Trophoblast cell (in vitro differentiated cells and primary cell): ENCODE data around the gene SYT6.

Source experiments
- DNase-seq, 2 donors: peaks; one replicate each; pipeline ENCODE4 v3.0.0-alpha.2; 2016
- H2AFZ ChIP-seq: 2 replicates; pipeline ENCODE4 v1.6.1; 2013; ENCODE audit warnings: low read length, moderate library complexity, mild to moderate bottlenecking; ENCODE audit not compliant: insufficient read depth, poor library complexity
- H2AK5ac ChIP-seq: 2 replicates; pipeline ENCODE4 v1.6.1; 2013; ENCODE audit warnings: mild to moderate bottlenecking, low read length
- H2BK120ac ChIP-seq: 2 replicates; pipeline ENCODE4 v1.6.1; 2013; ENCODE audit warnings: low read length, mild to moderate bottlenecking, moderate library complexity; ENCODE audit not compliant: insufficient read depth, poor library complexity
- H2BK12ac ChIP-seq: 2 replicates; pipeline ENCODE4 v1.6.1; 2013; ENCODE audit warnings: mild to moderate bottlenecking, low read length, moderate library complexity
- H2BK5ac ChIP-seq: 2 replicates; pipeline ENCODE4 v1.6.1; 2013; ENCODE audit warnings: low read length, low read depth, moderate library complexity, mild to moderate bottlenecking; ENCODE audit not compliant: poor library complexity
- H3K14ac ChIP-seq: 2 replicates; pipeline ENCODE4 v1.6.1; 2013; ENCODE audit warnings: mild to moderate bottlenecking, low read length
- H3K18ac ChIP-seq: 2 replicates; pipeline ENCODE4 v1.6.1; 2013; ENCODE audit warnings: mild to moderate bottlenecking, low read length
- H3K23ac ChIP-seq: 2 replicates; pipeline ENCODE4 v1.6.1; 2013; ENCODE audit warnings: low read length
- H3K27ac ChIP-seq: 2 replicates; pipeline ENCODE4 v1.5.1; 2013; ENCODE audit warnings: low read depth, mild to moderate bottlenecking, inconsistent platforms, low read length, moderate library complexity
- H3K27me3 ChIP-seq: 2 replicates; pipeline ENCODE4 v1.6.1; 2013; ENCODE audit warnings: inconsistent platforms, mild to moderate bottlenecking, low read length, moderate library complexity; ENCODE audit not compliant: insufficient read depth
- H3K36me3 ChIP-seq, 2 experiments: 1 replicate in 1 of 2; 2 replicates in 1 of 2; pipeline ENCODE4 v1.6.1; 2013; ENCODE audit warnings: low read length in 2 of 2, mild to moderate bottlenecking in 2 of 2, moderate library complexity in 1 of 2; ENCODE audit not compliant: insufficient read depth in 2 of 2, control insufficient read depth in 1 of 2
- H3K4ac ChIP-seq: 2 replicates; pipeline ENCODE4 v1.6.1; 2013; ENCODE audit warnings: low read depth, mild to moderate bottlenecking, low read length, moderate library complexity
- H3K4me1 ChIP-seq, 2 experiments: 1 replicate in 1 of 2; 2 replicates in 1 of 2; pipeline ENCODE4 v1.6.1; 2013; ENCODE audit warnings: low read length in 2 of 2, mild to moderate bottlenecking in 2 of 2, moderate library complexity in 1 of 2; ENCODE audit not compliant: insufficient read depth in 2 of 2, control insufficient read depth in 1 of 2
- H3K4me2 ChIP-seq: 2 replicates; pipeline ENCODE4 v1.6.1; 2013; ENCODE audit warnings: inconsistent platforms, mild to moderate bottlenecking, low read length, moderate library complexity
- H3K4me3 ChIP-seq: 2 replicates; pipeline ENCODE4 v1.5.1; 2013; ENCODE audit warnings: mild to moderate bottlenecking, low read depth, low read length, inconsistent platforms
- H3K79me1 ChIP-seq: one replicate; pipeline ENCODE4 v1.6.1; 2013; ENCODE audit warnings: low read length
- H3K79me2 ChIP-seq: 2 replicates; pipeline ENCODE4 v1.6.1; 2013; ENCODE audit warnings: low read length, mild to moderate bottlenecking; ENCODE audit not compliant: control insufficient read depth, insufficient read depth, poor library complexity
- H3K9ac ChIP-seq: 2 replicates; pipeline ENCODE4 v1.6.1; 2013; ENCODE audit warnings: mild to moderate bottlenecking, low read length
- H3K9me3 ChIP-seq: 2 replicates; pipeline ENCODE4 v1.6.1; 2013; ENCODE audit warnings: low read depth, mild to moderate bottlenecking, control low read depth, inconsistent platforms, low read length; ENCODE audit not compliant: insufficient read depth
- H4K12ac ChIP-seq: 2 replicates; pipeline ENCODE4 v1.6.1; 2013; ENCODE audit warnings: low read depth, mild to moderate bottlenecking, low read length, moderate library complexity
- H4K8ac ChIP-seq: 2 replicates; pipeline ENCODE4 v1.6.1; 2013; ENCODE audit warnings: low read depth, mild to moderate bottlenecking, low read length, moderate library complexity
- H4K91ac ChIP-seq: one replicate; pipeline ENCODE4 v1.6.1; 2013; ENCODE audit warnings: low read depth, mild to moderate bottlenecking, low read length, moderate library complexity
- WGBS: extraction: QIAGEN DNeasy Blood & Tissue Kit; methylation state at CpG from one replicate; pipeline ENCODE4 v1.1.7; 2013; ENCODE audit warnings: missing lambda C conversion rate; ENCODE audit not compliant: insufficient read length, insufficient coverage; ENCODE audit errors: extremely low coverage; 5-methylcytosine and 5-hydroxymethylcytosine counted together

The SYT6 gene

GRCh38 chr1:114144016-114144415 is 9.7 kb downstream of the SYT6 start:
- no peaks in the 10 kb centered on the region for H3K36me3 ChIP-seq
- no peak overlapping the region for H3K4me2 ChIP-seq
- H3K14ac ChIP-seq: no peak overlapping the region
- no peak overlapping the region for H2BK120ac ChIP-seq
- no peak overlapping the region for H3K27ac ChIP-seq
- no peak overlapping the region for H3K4ac ChIP-seq
- DNase-seq: no peak
- WGBS: no CpG with 5 or more reads among the region's 2 CpGs
- H3K18ac ChIP-seq: no peak overlapping the region
- no peak overlapping the region for H2AK5ac ChIP-seq
- H3K79me2 ChIP-seq: no peaks in the 10 kb centered on the region
- H2BK12ac ChIP-seq: no peak overlapping the region
- H3K9ac ChIP-seq: no peak overlapping the region
- no peak overlapping the region for H3K4me3 ChIP-seq
- H2BK5ac ChIP-seq: no peak overlapping the region
- H3K9me3 ChIP-seq: no peaks in the 10 kb centered on the region
- no peaks in the 10 kb centered on the region for H3K27me3 ChIP-seq
- H4K12ac ChIP-seq: no peak overlapping the region
- H2AFZ ChIP-seq: no peak overlapping the region
- H3K23ac ChIP-seq: no peak overlapping the region
- no peaks in the 10 kb centered on the region for H3K79me1 ChIP-seq
- no peak overlapping the region for H4K91ac ChIP-seq
- peaks cover 3% of the 10 kb centered on the region in 2 experiments for H3K4me1 ChIP-seq
- no peak overlapping the region for H4K8ac ChIP-seq

GRCh38 chr1:114139540-114139939 is 14.1 kb downstream of the SYT6 start:
- no peak overlapping the region for H2BK120ac ChIP-seq
- no peak overlapping the region for H3K14ac ChIP-seq
- WGBS: no CpG with 5 or more reads among the region's 10 CpGs
- no peak overlapping the region for H4K12ac ChIP-seq
- H3K23ac ChIP-seq: no peak overlapping the region
- H4K91ac ChIP-seq: no peak overlapping the region
- no peaks in the 10 kb centered on the region for H3K79me2 ChIP-seq
- H3K27me3 ChIP-seq: no peaks in the 10 kb centered on the region
- H2AK5ac ChIP-seq: no peak overlapping the region
- no peak overlapping the region for H3K4me2 ChIP-seq
- peaks cover 2% of the 10 kb centered on the region for H3K9me3 ChIP-seq
- H4K8ac ChIP-seq: no peak overlapping the region
- H3K36me3 ChIP-seq: no peaks in the 10 kb centered on the region
- DNase-seq: no peak
- no peak overlapping the region for H2BK12ac ChIP-seq
- no peak overlapping the region for H3K9ac ChIP-seq
- no peaks in the 10 kb centered on the region for H3K4me1 ChIP-seq
- H3K79me1 ChIP-seq: no peaks in the 10 kb centered on the region
- H3K27ac ChIP-seq: no peak overlapping the region
- no peak overlapping the region for H2AFZ ChIP-seq
- no peak overlapping the region for H3K4ac ChIP-seq
- no peak overlapping the region for H3K4me3 ChIP-seq
- no peak overlapping the region for H2BK5ac ChIP-seq
- no peak overlapping the region for H3K18ac ChIP-seq

DNA sequence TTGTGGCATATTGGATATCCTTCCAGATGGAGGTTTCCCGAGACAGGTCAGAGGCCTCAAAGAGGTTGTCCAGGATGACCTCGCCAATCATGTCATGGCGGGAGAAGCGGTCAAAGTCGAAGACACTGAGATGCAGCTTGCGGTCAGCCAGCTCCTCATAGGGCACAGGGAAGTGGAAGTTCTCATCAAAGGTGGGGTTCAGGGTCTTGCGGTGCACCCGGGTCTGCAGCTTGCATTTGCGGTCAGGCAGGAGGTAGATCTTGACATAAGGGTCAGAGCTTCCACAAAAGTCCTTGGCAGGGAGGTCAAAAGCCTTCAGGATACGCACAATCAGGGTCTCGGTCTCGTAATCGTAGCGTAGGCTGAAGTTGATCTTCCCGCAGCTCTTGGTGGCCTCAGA is 16.2 kb downstream of the SYT6 start:
- Histone ChIP-seq H4K91ac (no peak overlapping the region), H3K4ac (no peak overlapping the region), H3K14ac (no peak overlapping the region), H2BK5ac (no peak overlapping the region), H2BK12ac (no peak overlapping the region), H2BK120ac (no peak overlapping the region), H3K36me3 (no peaks in the 10 kb centered on the region), H4K8ac (no peak overlapping the region), H3K18ac (no peak overlapping the region), H3K4me1 (no peaks in the 10 kb centered on the region), H4K12ac (no peak overlapping the region), H3K79me1 (no peaks in the 10 kb centered on the region), H3K27ac (no peak overlapping the region), H3K79me2 (no peaks in the 10 kb centered on the region), H3K23ac (no peak overlapping the region), H3K9me3 (peaks cover 2% of the 10 kb centered on the region), H2AK5ac (no peak overlapping the region), H3K4me3 (no peak overlapping the region), H3K9ac (no peak overlapping the region), H3K4me2 (no peak overlapping the region), H2AFZ (no peak overlapping the region), H3K27me3 (no peaks in the 10 kb centered on the region)
- no peak for DNase-seq
- WGBS: no CpG with 5 or more reads among the region's 15 CpGs

- H3K4me1 ChIP-seq: no peaks in the 10 kb centered on the region
- no peak overlapping the region for H3K4ac ChIP-seq
- peaks cover 2% of the 10 kb centered on the region for H3K9me3 ChIP-seq
- no peak overlapping the region for H2AFZ ChIP-seq
- no peak overlapping the region for H4K8ac ChIP-seq
- H3K4me3 ChIP-seq: no peak overlapping the region
- no peak overlapping the region for H3K27ac ChIP-seq
- H3K79me1 ChIP-seq: no peaks in the 10 kb centered on the region
- no peak overlapping the region for H2BK120ac ChIP-seq
- H4K91ac ChIP-seq: no peak overlapping the region
- H3K27me3 ChIP-seq: no peaks in the 10 kb centered on the region
- no peak overlapping the region for H2AK5ac ChIP-seq
- H3K79me2 ChIP-seq: no peaks in the 10 kb centered on the region
- H3K36me3 ChIP-seq: no peaks in the 10 kb centered on the region
- no peak overlapping the region for H2BK5ac ChIP-seq
- H3K23ac ChIP-seq: no peak overlapping the region
- no peak overlapping the region for H2BK12ac ChIP-seq
- H3K9ac ChIP-seq: no peak overlapping the region
- no peak overlapping the region for H3K4me2 ChIP-seq
- no peak overlapping the region for H4K12ac ChIP-seq
- H3K18ac ChIP-seq: no peak overlapping the region
- H3K14ac ChIP-seq: no peak overlapping the region
- DNase-seq: no peak
- WGBS: no CpG with 5 or more reads among the region's 7 CpGs
Observed at GRCh38 chr1:114135786-114136185, 17.9 kb downstream of the SYT6 start.
